ENCODE measurements around the gene XRCC2. TPM values are rescaled to one million over a fixed set of nuclear protein-coding genes. Genes with fewer than 3 reads are reported as not detected.
"Not testable (repeated sequence)": the region's sequence is repeated elsewhere in the genome, so short reads cannot be mapped to it uniquely, and the experiment has no call there.

The XRCC2 gene
- total RNA-seq, 1 experiment from 2014 or later: 28.5 TPM

- Histone ChIP-seq H3K9me3 (ENCODE audit: low read depth, low read length, poor library complexity, severe bottlenecking) (peaks cover 16% of the 10 kb centered on the region), H3K4me3 (ENCODE audit: low read depth, low read length, poor library complexity, severe bottlenecking) (no peak overlapping the region), H3K36me3 (ENCODE audit: insufficient read depth, low read length, poor library complexity, severe bottlenecking) (no peaks in the 10 kb centered on the region), H3K4me1 (ENCODE audit: insufficient read depth, low read length, poor library complexity, severe bottlenecking) (no peaks in the 10 kb centered on the region), H3K27me3 (replicated peaks; ENCODE audit: insufficient read depth, low read depth, low read length, poor library complexity) (no peaks in the 10 kb centered on the region), H3K27ac (ENCODE audit: low read depth, low read length, poor library complexity, severe bottlenecking) (no peak overlapping the region)
- BruUV-seq (replicated peaks): no TSS peak
- ChIA-PET CTCF (no interaction called here), POLR2A (ENCODE audit: low non-redundant PET) (no interaction called here)
- DNase-seq (ENCODE audit: low spot score): no peak
- no peak for TF ChIP-seq EZH2 (IDR thresholded peaks at IDR 0.05; ENCODE audit: borderline replicate concordance, low read depth, low read length, poor library complexity, severe bottlenecking)
- TF ChIP-seq, protein P1, sequence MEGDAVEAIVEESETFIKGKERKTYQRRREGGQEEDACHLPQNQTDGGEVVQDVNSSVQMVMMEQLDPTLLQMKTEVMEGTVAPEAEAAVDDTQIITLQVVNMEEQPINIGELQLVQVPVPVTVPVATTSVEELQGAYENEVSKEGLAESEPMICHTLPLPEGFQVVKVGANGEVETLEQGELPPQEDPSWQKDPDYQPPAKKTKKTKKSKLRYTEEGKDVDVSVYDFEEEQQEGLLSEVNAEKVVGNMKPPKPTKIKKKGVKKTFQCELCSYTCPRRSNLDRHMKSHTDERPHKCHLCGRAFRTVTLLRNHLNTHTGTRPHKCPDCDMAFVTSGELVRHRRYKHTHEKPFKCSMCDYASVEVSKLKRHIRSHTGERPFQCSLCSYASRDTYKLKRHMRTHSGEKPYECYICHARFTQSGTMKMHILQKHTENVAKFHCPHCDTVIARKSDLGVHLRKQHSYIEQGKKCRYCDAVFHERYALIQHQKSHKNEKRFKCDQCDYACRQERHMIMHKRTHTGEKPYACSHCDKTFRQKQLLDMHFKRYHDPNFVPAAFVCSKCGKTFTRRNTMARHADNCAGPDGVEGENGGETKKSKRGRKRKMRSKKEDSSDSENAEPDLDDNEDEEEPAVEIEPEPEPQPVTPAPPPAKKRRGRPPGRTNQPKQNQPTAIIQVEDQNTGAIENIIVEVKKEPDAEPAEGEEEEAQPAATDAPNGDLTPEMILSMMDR (conservative IDR thresholded peaks at IDR 0.05; ENCODE audit: low read depth, low read length): no peak
- intact Hi-C loops (cut with micrococcal nuclease; ENCODE audit: unreplicated experiment): loop anchor here (10.0 kb wide), 2 partner anchors 270 to 560 kb away; partner anchors contain the start of gene KMT2C
Measured at GRCh38 chr7:152704796-152705384, 28.9 kb upstream of the XRCC2 start.

- CTCF ChIA-PET: interaction anchor here (0.7 kb wide), 1 partner anchor 9 kb away, joined by 4 read pairs; no protein-coding TSS in a partner anchor
- H3K4me1 ChIP-seq (ENCODE audit: insufficient read depth, low read length, poor library complexity, severe bottlenecking): no peaks in the 10 kb centered on the region
- TF ChIP-seq EZH2 (IDR thresholded peaks at IDR 0.05; ENCODE audit: borderline replicate concordance, low read depth, low read length, poor library complexity, severe bottlenecking): no peak
- TF ChIP-seq, protein P1 (conservative IDR thresholded peaks at IDR 0.05; ENCODE audit: low read depth, low read length): no peak
- no peaks in the 10 kb centered on the region for H3K36me3 ChIP-seq (ENCODE audit: insufficient read depth, low read length, poor library complexity, severe bottlenecking)
- POLR2A ChIA-PET (ENCODE audit: low non-redundant PET): no interaction called here
- no peaks in the 10 kb centered on the region for H3K9me3 ChIP-seq (ENCODE audit: low read depth, low read length, poor library complexity, severe bottlenecking)
- H3K4me3 ChIP-seq (ENCODE audit: low read depth, low read length, poor library complexity, severe bottlenecking): no peak overlapping the region
- BruUV-seq (replicated peaks): no TSS peak
- intact Hi-C loops (cut with micrococcal nuclease; ENCODE audit: unreplicated experiment): no loop called here
- no peak for DNase-seq (ENCODE audit: low spot score)
- H3K27ac ChIP-seq (ENCODE audit: low read depth, low read length, poor library complexity, severe bottlenecking): no peak overlapping the region
- no peaks in the 10 kb centered on the region for H3K27me3 ChIP-seq (replicated peaks; ENCODE audit: insufficient read depth, low read depth, low read length, poor library complexity)
Measured at GRCh38 chr7:152699079-152699478, 23.1 kb upstream of the XRCC2 start.

DNA sequence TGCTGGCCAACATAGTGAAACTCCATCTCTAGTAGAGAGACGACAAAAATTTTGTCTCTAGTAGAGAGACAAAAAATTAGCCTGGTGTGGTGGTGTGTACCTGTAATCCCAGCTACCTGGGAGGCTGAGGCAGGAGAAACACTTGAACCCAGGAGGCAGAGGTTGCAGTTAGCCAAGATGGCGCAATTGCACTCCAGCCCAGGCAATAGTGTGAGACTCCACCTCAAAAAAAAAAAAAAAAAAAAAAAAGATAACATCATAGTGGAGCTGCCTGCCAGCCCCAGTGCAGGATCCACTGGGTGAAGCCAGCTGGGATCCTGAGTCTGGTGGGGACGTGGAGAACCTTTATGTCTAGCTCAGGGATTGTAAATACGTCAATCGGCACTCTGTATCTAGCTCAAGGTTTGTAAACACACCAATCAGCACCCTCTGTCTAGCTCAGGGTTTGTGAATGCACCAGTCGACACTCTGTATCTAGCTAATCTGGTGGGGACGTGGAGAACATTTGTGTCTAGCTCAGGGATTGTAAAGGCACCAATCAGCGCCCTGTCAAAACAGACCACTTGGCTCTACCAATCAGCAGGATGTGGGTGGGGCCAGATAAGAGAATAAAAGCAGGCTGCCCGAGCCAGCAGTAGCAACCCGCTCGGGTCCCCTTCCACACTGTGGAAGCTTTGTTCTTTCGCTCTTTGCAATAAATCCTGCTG is 21.5 kb upstream of the XRCC2 start:
- BruUV-seq (replicated peaks); H3K27me3 ChIP-seq (replicated peaks; ENCODE audit: insufficient read depth, low read depth, low read length, poor library complexity); H3K27ac ChIP-seq (ENCODE audit: low read depth, low read length, poor library complexity, severe bottlenecking); intact Hi-C loops (cut with micrococcal nuclease; ENCODE audit: unreplicated experiment); DNase-seq (ENCODE audit: low spot score); POLR2A ChIA-PET (ENCODE audit: low non-redundant PET); CTCF ChIA-PET; H3K4me3 ChIP-seq (ENCODE audit: low read depth, low read length, poor library complexity, severe bottlenecking); H3K36me3 ChIP-seq (ENCODE audit: insufficient read depth, low read length, poor library complexity, severe bottlenecking); H3K4me1 ChIP-seq (ENCODE audit: insufficient read depth, low read length, poor library complexity, severe bottlenecking); H3K9me3 ChIP-seq (ENCODE audit: low read depth, low read length, poor library complexity, severe bottlenecking): not testable (repeated sequence)

DNA sequence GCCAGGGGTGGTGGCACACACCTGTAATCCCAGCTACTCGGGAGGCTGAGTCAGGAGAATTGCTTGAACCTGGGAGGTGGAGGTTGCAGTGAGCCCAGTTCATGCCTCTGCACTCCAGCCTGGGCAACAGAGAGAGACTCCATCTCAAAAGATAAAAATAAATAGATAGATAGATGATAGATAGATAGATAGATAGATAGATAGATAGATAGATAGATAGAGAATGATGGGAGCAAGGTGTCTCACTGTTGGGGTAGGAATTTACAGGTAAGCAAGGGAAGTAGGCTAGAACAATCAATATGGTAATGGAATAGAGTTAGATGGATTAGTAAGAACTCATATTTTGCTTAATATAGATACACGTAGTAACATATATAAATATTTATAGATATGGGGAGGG is 16.3 kb upstream of the XRCC2 start:
- DNase-seq (ENCODE audit: low spot score); H3K36me3 ChIP-seq (ENCODE audit: insufficient read depth, low read length, poor library complexity, severe bottlenecking); BruUV-seq (replicated peaks); CTCF ChIA-PET; H3K4me1 ChIP-seq (ENCODE audit: insufficient read depth, low read length, poor library complexity, severe bottlenecking); H3K9me3 ChIP-seq (ENCODE audit: low read depth, low read length, poor library complexity, severe bottlenecking); H3K27me3 ChIP-seq (replicated peaks; ENCODE audit: insufficient read depth, low read depth, low read length, poor library complexity); H3K4me3 ChIP-seq (ENCODE audit: low read depth, low read length, poor library complexity, severe bottlenecking); intact Hi-C loops (cut with micrococcal nuclease; ENCODE audit: unreplicated experiment); POLR2A ChIA-PET (ENCODE audit: low non-redundant PET); H3K27ac ChIP-seq (ENCODE audit: low read depth, low read length, poor library complexity, severe bottlenecking): not testable (repeated sequence)
